IPS-18c (cell line): Measurements from ENCODE around the gene SLC5A8.

Experiments used
- H3K4me3 ChIP-seq: 2 replicates; pipeline ENCODE4 v1.7.0; 2013; ENCODE audit warnings: low read depth, mild to moderate bottlenecking, low read length, moderate library complexity; ENCODE audit not compliant: insufficient read depth
- H3K9me3 ChIP-seq: one replicate; pipeline ENCODE4 v1.6.1; 2013; ENCODE audit warnings: mild to moderate bottlenecking, low read length, moderate library complexity; ENCODE audit not compliant: control insufficient read depth, insufficient read depth

The SLC5A8 gene

GRCh38 chr12:101209319-101210302 is at the start of gene SLC5A8:
SLC5A8 (minus strand) TSS chr12:101210238; CDS start chr12:101209848, 390 bp downstream.
- H3K4me3 ChIP-seq = peak within 1 kb of the TSS; percentile 65
- H3K9me3 ChIP-seq = peaks cover 4% of the 10 kb centered on the region

GRCh38 chr12:101257357-101257756 is 47.3 kb upstream of the SLC5A8 start:
- no peak overlapping the region for H3K4me3 ChIP-seq
- peaks cover 3% of the 10 kb centered on the region for H3K9me3 ChIP-seq

- Histone ChIP-seq H3K9me3 (peaks cover 3% of the 10 kb centered on the region), H3K4me3 (no peak overlapping the region)
Observed at GRCh38 chr12:101256266-101256665, 46.2 kb upstream of the SLC5A8 start.

- no peak overlapping the region for H3K4me3 ChIP-seq
- no peaks in the 10 kb centered on the region for H3K9me3 ChIP-seq
Observed at GRCh38 chr12:101243616-101244015, 33.6 kb upstream of the SLC5A8 start.

GRCh38 chr12:101243074-101243473 is 33.0 kb upstream of the SLC5A8 start:
- Histone ChIP-seq H3K4me3 (no peak overlapping the region), H3K9me3 (no peaks in the 10 kb centered on the region)

GRCh38 chr12:101238800-101239329 is 28.8 kb upstream of the SLC5A8 start:
- Histone ChIP-seq H3K9me3 (no peaks in the 10 kb centered on the region), H3K4me3 (no peak overlapping the region)

GRCh38 chr12:101238306-101238705 is 28.3 kb upstream of the SLC5A8 start:
- Histone ChIP-seq H3K9me3 (no peaks in the 10 kb centered on the region), H3K4me3 (no peak overlapping the region)

GRCh38 chr12:101235686-101236085 is 25.6 kb upstream of the SLC5A8 start:
- no peaks in the 10 kb centered on the region for H3K9me3 ChIP-seq

GRCh38 chr12:101231636-101232035 is 21.6 kb upstream of the SLC5A8 start:
- no peaks in the 10 kb centered on the region for H3K9me3 ChIP-seq
- no peak overlapping the region for H3K4me3 ChIP-seq

More at GRCh38 chr12:101235686-101236085, 25.6 kb upstream of the SLC5A8 start:
- no peak overlapping the region for H3K4me3 ChIP-seq

- Histone ChIP-seq H3K4me3 (no peak overlapping the region), H3K9me3 (no peaks in the 10 kb centered on the region)
Observed at GRCh38 chr12:101230547-101230946, 20.5 kb upstream of the SLC5A8 start.

- Histone ChIP-seq H3K9me3 (no peaks in the 10 kb centered on the region), H3K4me3 (no peak overlapping the region)
Observed at GRCh38 chr12:101229841-101230241, 19.8 kb upstream of the SLC5A8 start.

- H3K9me3 ChIP-seq = no peaks in the 10 kb centered on the region
- no peak overlapping the region for H3K4me3 ChIP-seq
Observed at GRCh38 chr12:101221301-101221700, 11.3 kb upstream of the SLC5A8 start.

GRCh38 chr12:101216810-101217209 is 6.8 kb upstream of the SLC5A8 start:
- Histone ChIP-seq H3K4me3 (no peak overlapping the region), H3K9me3 (peaks cover 9% of the 10 kb centered on the region)

- Histone ChIP-seq H3K4me3 (no peak overlapping the region), H3K9me3 (no peaks in the 10 kb centered on the region)
Observed at GRCh38 chr12:101207086-101207780, 2.8 kb downstream of the SLC5A8 start.

- Histone ChIP-seq H3K9me3 (no peaks in the 10 kb centered on the region), H3K4me3 (no peak overlapping the region)
Observed at GRCh38 chr12:101204602-101205304, 5.3 kb downstream of the SLC5A8 start.

- no peak overlapping the region for H3K4me3 ChIP-seq
- H3K9me3 ChIP-seq = no peaks in the 10 kb centered on the region
Observed at GRCh38 chr12:101200824-101201223, 9.2 kb downstream of the SLC5A8 start.

GRCh38 chr12:101200145-101200544 is 9.9 kb downstream of the SLC5A8 start:
- H3K9me3 ChIP-seq = no peaks in the 10 kb centered on the region
- no peak overlapping the region for H3K4me3 ChIP-seq
